HepG2 (cell line): ENCODE measurements around the gene RPL39. TPM values are rescaled to one million over a fixed set of nuclear protein-coding genes. Genes with fewer than 3 reads are reported as not detected.
"Not testable (repeated sequence)": the region's sequence is repeated elsewhere in the genome, so short reads cannot be mapped to it uniquely, and the experiment has no call there.

Source experiments
- ATAC-seq: fragments of 200-7000 bp; cut with Tn5 transposase; 3 replicates; pipeline ENCODE4 v1.9.1; 2020; ENCODE audit warnings: mild to moderate bottlenecking, moderate library complexity
- BruUV-seq: library from RNA; stranded (reverse); fragments of 400-500 nt; replicated peaks from 2 replicates; lab custom pipeline; 2021; lab: Mats Ljungman, UMichigan
- CTCF ChIA-PET: fragments of 300-600 bp; formaldehyde crosslinking; extraction: SDS; loops from one replicate; lab custom pipeline; 2021; ENCODE audit warnings: low total read pairs, inconsistent platforms, low intra/inter-chr PET ratio; lab: Yijun Ruan, JAX
- POLR2A ChIA-PET: fragments of 350-600 bp; sonication (Branson Sonifier 250); formaldehyde crosslinking; loops from one replicate; lab custom pipeline; 2020; ENCODE audit warnings: antibody characterized with exemption, inconsistent platforms; lab: Yijun Ruan, JAX
- DNase-seq: peaks from one replicate; pipeline ENCODE4 v3.0.0-alpha.2; 2015; ENCODE audit warnings: low spot score
- FAIRE-seq: peaks from 3 replicates; lab custom pipeline; 2011; peaks lifted over from hg19 to GRCh38; lab: Jason Lieb, UNC
- H2AFZ ChIP-seq: one replicate; pipeline ENCODE4 v1.6.1; 2011; ENCODE audit warnings: low read length, inconsistent platforms
- H3K27ac ChIP-seq: fragments of 300-600 bp; 3 replicates; pipeline ENCODE4 v1.8.0; 2011; ENCODE audit warnings: mixed run types, mild to moderate bottlenecking, mixed read lengths, low read length, inconsistent platforms; ENCODE audit not compliant: insufficient read depth; ENCODE audit errors: extremely low read length
- H3K27me3 ChIP-seq, 2 experiments: fragments of 200-600 bp in 1 of 2; 2 replicates in 1 of 2; 3 replicates in 1 of 2; pipeline versions ENCODE4 v1.6.0 to v1.8.0; 2011; ENCODE audit warnings: low read length in 2 of 2, mild to moderate bottlenecking in 2 of 2, moderate library complexity in 2 of 2, inconsistent platforms in 1 of 2; ENCODE audit not compliant: insufficient read depth in 2 of 2, control insufficient read depth in 1 of 2
- H3K36me3 ChIP-seq, 2 experiments: fragments of 200-600 bp in 1 of 2; replicated peaks in 1 of 2; 2 replicates in 1 of 2; 3 replicates in 1 of 2; pipeline versions ENCODE4 v1.5.1 to v1.8.0; 2011; ENCODE audit warnings: low read length in 2 of 2, inconsistent platforms in 1 of 2; ENCODE audit not compliant: insufficient read depth in 2 of 2, control insufficient read depth in 1 of 2
- H3K4me1 ChIP-seq: 2 replicates; pipeline ENCODE4 v1.5.1; 2012; ENCODE audit warnings: low read length, inconsistent platforms; ENCODE audit not compliant: insufficient read depth
- H3K4me2 ChIP-seq: 2 replicates; pipeline ENCODE4 v1.6.0; 2011; ENCODE audit warnings: low read depth, low read length, inconsistent platforms
- H3K4me3 ChIP-seq, 3 experiments: fragments of 200-600 bp in 1 of 3; sonication (generic), shearing (Covaris generic) in 1 of 3; replicated peaks in 1 of 3; 2 replicates each; pipeline ENCODE4 v1.5.1; 2011 to 2016; ENCODE audit warnings: low read length in 3 of 3, inconsistent platforms in 2 of 3, low read depth in 2 of 3, mild to moderate bottlenecking in 2 of 3, control low read depth in 1 of 3, mixed read lengths in 1 of 3; ENCODE audit not compliant: insufficient read depth in 1 of 3
- H3K79me2 ChIP-seq: one replicate; pipeline ENCODE4 v1.6.1; 2011; ENCODE audit warnings: low read length, inconsistent platforms; ENCODE audit not compliant: insufficient read depth
- H3K9ac ChIP-seq: 2 replicates; pipeline ENCODE4 v1.6.0; 2011; ENCODE audit warnings: mild to moderate bottlenecking, low read depth, low read length, inconsistent platforms; ENCODE audit not compliant: insufficient read depth
- H3K9me3 ChIP-seq: 2 replicates; pipeline ENCODE4 v1.5.1; 2012; ENCODE audit warnings: mild to moderate bottlenecking, low read length
- H4K20me1 ChIP-seq: 2 replicates; pipeline ENCODE4 v1.6.0; 2011; ENCODE audit warnings: inconsistent platforms, mild to moderate bottlenecking, low read length, moderate library complexity; ENCODE audit not compliant: insufficient read depth
- MAFK ChIP-seq, 2 experiments: IDR thresholded peaks in 1 of 2; conservative IDR thresholded peaks in 1 of 2; 2 replicates each; pipeline ENCODE4 v1.6.1; 2011; ENCODE audit warnings: improper control_type of control experiment in 2 of 2, low read length in 2 of 2
- WGBS: methylation state at CpG from one replicate; pipeline ENCODE4 v1.1.6; 2017; ENCODE audit warnings: low lambda C conversion rate; 5-methylcytosine and 5-hydroxymethylcytosine counted together
- in situ Hi-C: cut with HindIII; loops from 2 replicates; pipeline ENCODE4 v1.10.0; 2017; ENCODE audit warnings: low pct_unique_long_range_greater_than_20kb; ENCODE audit not compliant: extremely low pct_ligation_motif_present
- intact Hi-C: fragments of 100-400 bp; cut with micrococcal nuclease; formaldehyde crosslinking; loops from one replicate; pipeline ENCODE4 v1.10.0; 2022; ENCODE audit not compliant: unreplicated experiment
- polyA plus RNA-seq, 8 experiments: library from polyadenylated mRNA; depleted of rRNA in 3 of 8; stranded (reverse) in 7 of 8; unstranded in 1 of 8; fragments of >200 nt; fragmentation: Illumina TruSeq in 4 of 8; extraction: Trizol in 4 of 8; gene quantifications; 2 replicates each; pipeline versions ENCODE4 v1.2.1 to v1.2.3, GENCODE V29; 2011 to 2016; ENCODE audit warnings: low read depth in 4 of 8, missing spikeins in 1 of 8, mixed read lengths in 1 of 8; ENCODE audit not compliant: insufficient read depth in 1 of 8
- total RNA-seq, 5 experiments: library from RNA; depleted of rRNA; stranded (reverse); fragments of >200 nt; fragmentation: Illumina TruSeq; extraction: Trizol; gene quantifications; 2 replicates each; pipeline ENCODE4 v1.2.3, GENCODE V29; 2016; ENCODE audit warnings: low read depth in 1 of 5

The RPL39 gene
- total and polyA plus RNA-seq, 2 of the 13 experiments (the other 11 are each of a cell fraction or from before 2014, with no cell fraction given): 2,312 to 3,547 TPM

- H4K20me1 ChIP-seq, H3K79me2 ChIP-seq, H3K4me2 ChIP-seq, H3K9me3 ChIP-seq, H3K9ac ChIP-seq, BruUV-seq, H3K36me3 ChIP-seq, in situ Hi-C loops, POLR2A ChIA-PET, H3K4me1 ChIP-seq, H3K27me3 ChIP-seq, intact Hi-C loops, ATAC-seq, H2AFZ ChIP-seq, H3K27ac ChIP-seq, FAIRE-seq, CTCF ChIA-PET, H3K4me3 ChIP-seq, DNase-seq: not testable (repeated sequence)
- TF ChIP-seq MAFK (conservative IDR thresholded peaks at IDR 0.05 in 1 of 2, IDR thresholded peaks at IDR 0.05 in 1 of 2; ENCODE audit: low read length in 2 of 2): 0 out of 4 replicates have a peak, but pooled peaks of 1 of the 2 experiments have one; percentile 0
- WGBS: 100% methylated on average over 1 of the region's 3 CpGs
These were observed 22.0 kb downstream of the RPL39 start for GRCh38 chrX:119769388-119769787.

DNA sequence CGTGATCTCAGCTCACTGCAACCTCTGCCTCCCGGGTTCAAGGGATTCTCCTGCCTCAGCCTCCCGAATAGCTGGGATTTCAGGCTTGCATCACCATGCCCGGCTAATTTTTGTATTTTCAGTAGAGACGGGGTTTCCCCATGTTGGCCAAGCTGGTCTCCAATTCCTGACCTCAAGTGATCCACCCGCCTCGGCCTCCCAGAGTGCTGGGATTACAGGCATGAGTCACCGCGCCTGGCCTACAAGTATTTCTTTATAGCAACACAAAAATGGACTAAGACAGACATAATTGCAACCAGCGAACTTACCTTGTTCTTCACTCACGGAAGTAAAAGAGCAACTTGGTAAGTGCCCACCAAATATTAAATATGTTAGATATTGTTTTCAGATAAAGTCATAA, 23.0 kb downstream of the RPL39 start:
- BruUV-seq, H3K9me3 ChIP-seq, POLR2A ChIA-PET, H2AFZ ChIP-seq, intact Hi-C loops, H3K27me3 ChIP-seq, ATAC-seq, in situ Hi-C loops, H3K4me1 ChIP-seq, H4K20me1 ChIP-seq, DNase-seq, H3K79me2 ChIP-seq, H3K9ac ChIP-seq, H3K4me2 ChIP-seq, FAIRE-seq, H3K4me3 ChIP-seq, H3K27ac ChIP-seq, H3K36me3 ChIP-seq, CTCF ChIA-PET: not testable (repeated sequence)
- WGBS: 92% methylated on average over 11 of the region's 11 CpGs
